ENCODE measurements around the gene ZNF236. TPM values are rescaled to one million over a fixed set of nuclear protein-coding genes. Genes with fewer than 3 reads are reported as not detected.

The ZNF236 gene
- total and polyA plus RNA-seq, 2 donors (not counting 1 experiment from before 2014, with no cell fraction given): 8.9 to 39.5 TPM

GRCh38 chr18:76980663-76981395 is 158.5 kb downstream of the ZNF236 start:
- Mint-ChIP-seq H3K27me3 (no peaks in the 10 kb centered on the region), H3K4me1 (peaks cover 73% of the 10 kb centered on the region), H3K4me3 (peak overlapping the region; percentile 73), H3K27ac (peak overlapping the region; percentile 92), H3K9me3 (ENCODE audit: insufficient read depth) (no peaks in the 10 kb centered on the region)
- 42% methylated on average over 20 of the region's 23 CpGs for WGBS (ENCODE audit: insufficient coverage)
- Histone ChIP-seq H3K9me3 (ENCODE audit: control extremely low read depth in 1 of 3, control insufficient read depth in 2 of 3, insufficient read depth in 1 of 3, low read length in 2 of 3) (peaks cover 0 to 6% (median 0%) of the 10 kb centered on the region in 3 donors), H3K36me3 (replicated peaks in 1 of 2; ENCODE audit: control extremely low read depth in 1 of 2, control insufficient read depth in 1 of 2, extremely low read depth in 1 of 2, insufficient read depth in 2 of 2, low read length in 1 of 2) (no peaks in the 10 kb centered on the region), H3K27me3 (replicated peaks in 1 of 4; ENCODE audit: control extremely low read depth in 1 of 4, control insufficient read depth in 3 of 4, insufficient read depth in 4 of 4, low read length in 3 of 4) (no peaks in the 10 kb centered on the region), H3K4me2 (replicated peaks; ENCODE audit: low read depth, low read length, poor library complexity, severe bottlenecking) (peak overlapping the region; percentile 69), H4K20me1 (ENCODE audit: control insufficient read depth, insufficient read depth, low read length, poor library complexity, severe bottlenecking) (no peaks in the 10 kb centered on the region), H2AFZ (ENCODE audit: insufficient read depth, low read depth, low read length, poor library complexity, severe bottlenecking) (peak overlapping the region; percentile 59), H3K4me3 (ENCODE audit: control extremely low read depth in 1 of 5, extremely low read depth in 1 of 5, insufficient read depth in 1 of 5, low read depth in 2 of 5, low read length in 4 of 5) (peak overlapping the region in 4 of 5 experiments; percentile 5 to 44 (median 30)), H3K9ac (ENCODE audit: low read length) (peak overlapping the region; percentile 50), H3K27ac (ENCODE audit: low read length in 2 of 2) (peak overlapping the region; percentile 86 to 94), H3K4me1 (ENCODE audit: control insufficient read depth in 2 of 2, insufficient read depth in 2 of 2, low read length in 2 of 2) (peaks cover 64 to 68% of the 10 kb centered on the region in 2 donors), H3K79me2 (ENCODE audit: control insufficient read depth, insufficient read depth, low read length) (no peaks in the 10 kb centered on the region)
- TF ChIP-seq EZH2 (IDR thresholded peaks at IDR 0.05; ENCODE audit: borderline replicate concordance, insufficient read depth, low read depth, low read length, poor library complexity, severe bottlenecking): no peak
- TF ChIP-seq CTCF (IDR thresholded peaks at IDR 0.05): no peak
- ChIA-PET CTCF (interaction anchor here (0.7 to 13.3 kb wide), 11 partner anchors 13 to 229 kb away, joined by 3 to 359 read pairs (median 43); no protein-coding TSS in a partner anchor), POLR2A (interaction anchor here (0.8 to 2.3 kb wide), 6 partner anchors 10 to 159 kb away, joined by 3 to 24 read pairs (median 10); partner anchors contain the start of gene ZNF236)
- DNase-seq (peak; percentile 85), ATAC-seq (ENCODE audit: low read depth) (peak; percentile 63)
- intact Hi-C loops (cut with micrococcal nuclease): loop anchor here (1.0 to 5.0 kb wide), 2 partner anchors 16 to 159 kb away; partner anchors contain the start of gene ZNF236
